ENCODE data around the gene PRKCG. TPM values are rescaled to one million over a fixed set of nuclear protein-coding genes. Genes with fewer than 3 reads are reported as not detected.
A peak's percentile ranks its signal among the peaks of the same experiment; 100 is the strongest.

PRKCG gene
- total and polyA plus RNA-seq, 2 of the 8 experiments (the other 6 are each of a cell fraction or from before 2014, with no cell fraction given) = 6.1 to 10.6 TPM

GRCh38 chr19:53892981-53893325 lies 11.0 kb downstream of the PRKCG start:
- Histone ChIP-seq H3K4me1 (replicated peaks in 1 of 4; ENCODE audit: control insufficient read depth in 3 of 4, insufficient read depth in 4 of 4, low read length in 3 of 4) (peaks cover 0 to 10% (median 5%) of the 10 kb centered on the region in 4 experiments; a peak in 5 of 7 replicates), H3K56ac (replicated peaks; ENCODE audit: insufficient read length, low read depth, low read length) (no peak overlapping the region), H3K27me3 (replicated peaks in 1 of 4; ENCODE audit: control insufficient read depth in 3 of 4, extremely low read depth in 1 of 4, insufficient read depth in 3 of 4, low read length in 3 of 4) (peaks cover 0 to 3% (median 0%) of the 10 kb centered on the region in 4 experiments; a peak in 1 of 7 replicates), H4K91ac (replicated peaks; ENCODE audit: insufficient read length, low read length) (no peak overlapping the region), H3K23me2 (ENCODE audit: low read depth, low read length) (peaks cover 4% of the 10 kb centered on the region), H2AK5ac (ENCODE audit: low read depth, low read length) (no peak overlapping the region), H3K4me3 (ENCODE audit: extremely low read depth in 1 of 4, insufficient read depth in 2 of 4, low read depth in 3 of 4, low read length in 4 of 4) (no peak overlapping the region), H3K4ac (replicated peaks; ENCODE audit: insufficient read length, low read depth, low read length) (no peak overlapping the region), H2BK5ac (ENCODE audit: low read depth, low read length) (no peak overlapping the region), H3K79me2 (ENCODE audit: control insufficient read depth in 1 of 2, insufficient read depth in 2 of 2, low read length in 2 of 2) (no peaks in the 10 kb centered on the region), H3K9ac (replicated peaks in 1 of 4; ENCODE audit: extremely low read depth in 1 of 4, low read depth in 3 of 4, low read length in 3 of 4) (no peak overlapping the region), H3K27ac (ENCODE audit: low read depth, low read length) (no peak overlapping the region), H3K14ac (ENCODE audit: insufficient read length) (no peak overlapping the region), H3K18ac (ENCODE audit: extremely low read depth, low read length) (no peak overlapping the region), H2BK12ac (ENCODE audit: low read depth, low read length) (no peak overlapping the region), H2AFZ (ENCODE audit: low read length) (no peak overlapping the region), H3K23ac (ENCODE audit: insufficient read length) (no peak overlapping the region), H3K9me3 (ENCODE audit: insufficient read depth in 2 of 2, low read depth in 1 of 2, low read length in 1 of 2) (no peaks in the 10 kb centered on the region), H4K5ac (ENCODE audit: insufficient read length, low read depth, low read length) (no peak overlapping the region), H4K8ac (ENCODE audit: extremely low read depth, insufficient read depth, low read length) (no peak overlapping the region), H3K79me1 (ENCODE audit: low read depth, low read length) (no peaks in the 10 kb centered on the region), H3K4me2 (ENCODE audit: insufficient read depth in 1 of 2, low read depth in 2 of 2, low read length in 2 of 2) (no peak overlapping the region), H4K20me1 (replicated peaks in 1 of 2; ENCODE audit: control insufficient read depth in 1 of 2, insufficient read depth in 2 of 2, low read length in 2 of 2) (no peaks in the 10 kb centered on the region), H3K36me3 (ENCODE audit: control insufficient read depth in 2 of 4, insufficient read depth in 4 of 4, low read length in 3 of 4) (peaks cover 0 to 4% (median 0%) of the 10 kb centered on the region in 4 experiments; a peak in 1 of 8 replicates), H2BK15ac (ENCODE audit: low read length) (no peak overlapping the region), H2BK120ac (replicated peaks; ENCODE audit: low read depth, low read length) (no peak overlapping the region), H2BK20ac (ENCODE audit: low read length) (no peak overlapping the region)
- POLR2A ChIA-PET (ENCODE audit: partially characterized antibody) = interaction anchor here (1.1 to 5.1 kb wide), 2 partner anchors 14 to 25 kb away, joined by 5 to 38 read pairs; partner anchors contain the start of gene MYADM
- CTCF ChIA-PET (ENCODE audit: partially characterized antibody) = interaction anchor here (1.1 to 3.1 kb wide), 5 partner anchors 8 to 88 kb away, joined by 3 to 10 read pairs (median 5); no protein-coding TSS in a partner anchor
- DNase-seq (ENCODE audit: low read depth in 1 of 2, low spot score in 2 of 2) = no peak
- TF ChIP-seq CTCF (IDR thresholded peaks at IDR 0.05; ENCODE audit: control extremely low read depth in 1 of 3, insufficient read depth in 1 of 3, low read depth in 1 of 3, low read length in 3 of 3) (no peak), SIX5 (IDR thresholded peaks at IDR 0.05; ENCODE audit: low read depth, low read length) (peak; percentile 94), TAF1 (IDR thresholded peaks at IDR 0.05; ENCODE audit: low read depth, low read length) (0 out of 2 replicates have a peak, but pooled peaks have one; percentile 8), NANOG (IDR thresholded peaks at IDR 0.05; ENCODE audit: insufficient read depth, low read depth, low read length, poor library complexity, severe bottlenecking) (no peak)
- FAIRE-seq = no peak
- 78% methylated on average over 8 of the region's 8 CpGs; no CpG with 5 or more reads in 1 of the 2 experiments for WGBS, 2 experiments (ENCODE audit: extremely low coverage in 1 of 2, insufficient coverage in 1 of 2, insufficient read length in 1 of 2, insufficient replicate concordance in 2 of 2, low coverage in 1 of 2, low lambda C conversion rate in 2 of 2, missing lambda C conversion rate in 1 of 2)
